ENCODE data around the gene BCLAF1.

DNA sequence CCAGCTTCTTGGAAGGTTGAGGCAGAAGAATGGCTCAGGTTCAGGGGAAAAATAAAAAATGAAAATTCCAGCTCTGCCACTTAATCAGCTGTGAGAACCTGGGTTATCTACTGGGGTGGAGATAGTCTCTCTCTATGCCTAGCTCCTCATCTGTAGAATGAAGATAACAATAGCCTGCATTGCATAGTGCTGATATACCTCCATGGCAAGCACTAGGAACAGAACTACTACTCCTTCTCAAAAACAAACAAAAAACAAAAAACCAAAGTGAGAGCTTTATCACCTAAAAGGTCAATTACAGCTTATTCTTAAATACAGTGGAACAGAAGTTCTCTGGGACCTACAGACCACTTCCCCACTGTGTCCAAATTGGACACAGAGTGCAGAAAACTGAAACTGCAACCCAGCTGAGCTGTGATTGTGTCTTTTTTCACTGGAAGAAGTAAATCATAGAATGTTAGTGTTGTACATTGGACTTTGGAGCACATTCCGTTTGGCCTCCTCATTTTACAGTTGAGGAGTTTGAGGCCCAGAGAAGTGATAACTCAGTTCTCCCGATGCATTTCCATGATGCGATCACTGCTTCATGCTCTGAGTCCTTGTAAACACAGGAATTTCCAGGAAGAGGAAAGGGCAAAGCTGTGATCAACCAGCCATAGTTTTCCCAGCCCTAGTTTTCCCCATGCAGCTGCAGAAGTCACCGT lies 62.8 kb downstream of the BCLAF1 start:
- TF ChIP-seq, protein P1, sequence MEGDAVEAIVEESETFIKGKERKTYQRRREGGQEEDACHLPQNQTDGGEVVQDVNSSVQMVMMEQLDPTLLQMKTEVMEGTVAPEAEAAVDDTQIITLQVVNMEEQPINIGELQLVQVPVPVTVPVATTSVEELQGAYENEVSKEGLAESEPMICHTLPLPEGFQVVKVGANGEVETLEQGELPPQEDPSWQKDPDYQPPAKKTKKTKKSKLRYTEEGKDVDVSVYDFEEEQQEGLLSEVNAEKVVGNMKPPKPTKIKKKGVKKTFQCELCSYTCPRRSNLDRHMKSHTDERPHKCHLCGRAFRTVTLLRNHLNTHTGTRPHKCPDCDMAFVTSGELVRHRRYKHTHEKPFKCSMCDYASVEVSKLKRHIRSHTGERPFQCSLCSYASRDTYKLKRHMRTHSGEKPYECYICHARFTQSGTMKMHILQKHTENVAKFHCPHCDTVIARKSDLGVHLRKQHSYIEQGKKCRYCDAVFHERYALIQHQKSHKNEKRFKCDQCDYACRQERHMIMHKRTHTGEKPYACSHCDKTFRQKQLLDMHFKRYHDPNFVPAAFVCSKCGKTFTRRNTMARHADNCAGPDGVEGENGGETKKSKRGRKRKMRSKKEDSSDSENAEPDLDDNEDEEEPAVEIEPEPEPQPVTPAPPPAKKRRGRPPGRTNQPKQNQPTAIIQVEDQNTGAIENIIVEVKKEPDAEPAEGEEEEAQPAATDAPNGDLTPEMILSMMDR (optimal IDR thresholded peaks at IDR 0.05 in 1 of 3, IDR thresholded peaks at IDR 0.05 in 1 of 3, conservative IDR thresholded peaks at IDR 0.05 in 1 of 3; ENCODE audit: extremely low read depth in 1 of 3, insufficient read depth in 2 of 3, low read length in 3 of 3), result no peak
- TF ChIP-seq EZH2 (IDR thresholded peaks at IDR 0.05; ENCODE audit: low read length), result no peak

Measured in keratinocyte (primary cell).